IPS-18a (cell line): Measurements from ENCODE around the gene SLC12A1.

Source experiments
- H3K27ac ChIP-seq: one replicate; pipeline ENCODE4 v1.5.1; 2013; ENCODE audit warnings: low read length
- H3K27me3 ChIP-seq: one replicate; pipeline ENCODE4 v1.6.1; 2013; ENCODE audit warnings: mild to moderate bottlenecking, low read length; ENCODE audit not compliant: control insufficient read depth, insufficient read depth
- H3K36me3 ChIP-seq: one replicate; pipeline ENCODE4 v1.6.1; 2013; ENCODE audit warnings: low read depth, low read length; ENCODE audit not compliant: control insufficient read depth
- H3K4me1 ChIP-seq: one replicate; pipeline ENCODE4 v1.6.1; 2013; ENCODE audit warnings: low read depth, low read length; ENCODE audit not compliant: control insufficient read depth
- H3K4me3 ChIP-seq: one replicate; pipeline ENCODE4 v1.5.1; 2013; ENCODE audit warnings: low read length
- H3K9ac ChIP-seq: one replicate; pipeline ENCODE4 v1.6.1; 2013; ENCODE audit warnings: mild to moderate bottlenecking, low read length, moderate library complexity
- H3K9me3 ChIP-seq: one replicate; pipeline ENCODE4 v1.6.1; 2013; ENCODE audit warnings: low read depth, low read length; ENCODE audit not compliant: control insufficient read depth

Gene SLC12A1

GRCh38 chr15:48283396-48284145, 77.5 kb downstream of the SLC12A1 start:
- H3K9ac ChIP-seq = no peak overlapping the region
- no peak overlapping the region for H3K27ac ChIP-seq
- no peaks in the 10 kb centered on the region for H3K36me3 ChIP-seq
- H3K4me3 ChIP-seq = no peak overlapping the region
- no peaks in the 10 kb centered on the region for H3K27me3 ChIP-seq
- H3K9me3 ChIP-seq = no peaks in the 10 kb centered on the region
- H3K4me1 ChIP-seq = peaks cover 35% of the 10 kb centered on the region

DNA sequence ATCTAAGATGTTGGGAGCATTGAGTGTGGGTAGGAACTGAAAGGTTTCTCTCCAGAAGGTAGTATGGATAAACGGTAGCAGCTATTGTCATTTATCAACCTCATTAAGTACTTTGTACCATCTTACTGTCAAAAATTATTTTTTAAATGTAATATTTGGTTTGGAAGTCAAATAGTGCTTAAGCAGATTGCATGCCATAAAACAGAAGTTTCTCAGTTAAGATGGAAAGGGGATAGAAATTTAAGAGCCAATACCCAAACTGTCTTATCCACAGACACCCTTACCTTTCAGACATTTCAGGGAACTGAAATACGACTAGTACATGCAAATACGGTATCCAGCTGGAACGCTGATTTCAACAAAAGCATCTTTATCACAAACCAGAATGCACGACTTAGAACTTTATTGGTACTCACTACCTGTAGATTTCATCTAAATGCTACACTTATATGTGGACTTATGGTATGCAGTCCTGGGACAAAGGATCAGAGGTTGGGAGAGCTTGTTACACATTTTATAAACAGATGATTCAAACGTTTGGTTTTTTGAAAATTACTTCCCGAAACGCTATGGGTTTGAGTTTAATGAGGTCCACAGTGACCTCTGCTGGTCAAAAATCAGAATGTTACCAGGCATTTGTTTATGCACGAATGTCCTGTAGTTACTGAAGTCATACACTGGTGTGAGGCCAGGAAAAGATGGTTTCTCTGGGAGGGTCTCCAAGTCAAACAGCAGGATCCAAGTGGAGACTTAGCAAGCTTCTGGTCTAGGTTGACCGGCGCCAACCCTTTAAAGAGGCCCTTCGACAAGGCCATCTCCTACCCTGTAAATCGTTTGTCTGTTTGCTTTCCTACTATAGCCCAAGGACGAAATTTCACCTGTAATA, 79.5 kb downstream of the SLC12A1 start:
- Histone ChIP-seq H3K27me3 (no peaks in the 10 kb centered on the region), H3K4me1 (peaks cover 35% of the 10 kb centered on the region), H3K27ac (no peak overlapping the region), H3K9ac (no peak overlapping the region), H3K4me3 (peak overlapping the region; percentile 13), H3K9me3 (no peaks in the 10 kb centered on the region), H3K36me3 (no peaks in the 10 kb centered on the region)

DNA sequence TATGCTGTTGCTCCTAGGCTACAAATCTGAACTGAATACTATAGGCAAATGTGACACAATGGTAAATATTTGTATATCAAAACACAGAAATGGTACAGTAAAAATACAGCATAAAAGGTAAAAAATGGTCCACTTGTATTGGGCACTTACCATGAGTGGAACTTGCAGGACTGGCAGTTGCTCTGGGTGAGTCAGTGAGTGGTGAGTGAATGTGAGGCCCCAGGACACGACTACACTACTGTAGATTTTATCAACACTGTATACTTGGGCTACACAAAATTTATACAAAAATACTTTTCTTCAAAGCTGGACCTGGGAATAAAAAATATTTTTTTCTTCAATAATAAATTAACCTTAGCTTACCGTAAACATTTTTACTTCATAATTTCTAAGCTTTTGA, 83.5 kb downstream of the SLC12A1 start:
- no peaks in the 10 kb centered on the region for H3K36me3 ChIP-seq
- peaks cover 23% of the 10 kb centered on the region for H3K4me1 ChIP-seq
- no peaks in the 10 kb centered on the region for H3K9me3 ChIP-seq
- H3K9ac ChIP-seq = no peak overlapping the region
- no peaks in the 10 kb centered on the region for H3K27me3 ChIP-seq
- H3K4me3 ChIP-seq = no peak overlapping the region
- no peak overlapping the region for H3K27ac ChIP-seq

- H3K4me3 ChIP-seq = no peak overlapping the region
- H3K27ac ChIP-seq = no peak overlapping the region
- H3K4me1 ChIP-seq = peaks cover 19% of the 10 kb centered on the region
- no peak overlapping the region for H3K9ac ChIP-seq
- H3K27me3 ChIP-seq = no peaks in the 10 kb centered on the region
- no peaks in the 10 kb centered on the region for H3K9me3 ChIP-seq
- H3K36me3 ChIP-seq = no peaks in the 10 kb centered on the region
These were observed 86.4 kb downstream of the SLC12A1 start for GRCh38 chr15:48292458-48292857.

- Histone ChIP-seq H3K27me3 (no peaks in the 10 kb centered on the region), H3K9ac (no peak overlapping the region), H3K4me3 (no peak overlapping the region), H3K36me3 (no peaks in the 10 kb centered on the region), H3K9me3 (no peaks in the 10 kb centered on the region), H3K4me1 (peaks cover 39% of the 10 kb centered on the region), H3K27ac (no peak overlapping the region)
These were observed 91.6 kb downstream of the SLC12A1 start for GRCh38 chr15:48297668-48298067.

GRCh38 chr15:48298914-48299313, 92.8 kb downstream of the SLC12A1 start:
- Histone ChIP-seq H3K4me1 (peaks cover 46% of the 10 kb centered on the region), H3K36me3 (no peaks in the 10 kb centered on the region), H3K27ac (peak overlapping the region; percentile 26)

DNA sequence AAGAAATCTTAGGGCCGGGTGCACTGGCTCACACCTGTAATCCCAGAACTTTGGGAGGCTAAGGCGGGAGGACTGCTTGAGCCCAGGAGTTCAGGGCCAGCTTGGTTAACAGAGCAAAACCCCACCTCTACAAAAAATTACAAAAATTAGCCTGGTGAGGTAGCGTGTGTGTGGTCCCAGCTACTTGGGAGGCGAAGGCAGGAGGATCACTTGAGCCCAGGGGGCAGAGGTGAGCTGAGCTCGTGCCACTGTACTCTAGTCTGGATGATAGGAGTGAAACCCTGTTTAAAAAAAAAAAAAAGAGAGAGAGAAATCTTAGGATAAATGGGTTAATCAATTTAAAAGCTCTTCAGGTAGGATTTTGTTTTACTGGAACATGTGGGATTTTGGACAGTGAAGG, 93.9 kb downstream of the SLC12A1 start:
- Histone ChIP-seq H3K27ac (no peak overlapping the region), H3K4me1 (peaks cover 50% of the 10 kb centered on the region), H3K36me3 (no peaks in the 10 kb centered on the region), H3K9ac (no peak overlapping the region), H3K9me3 (no peaks in the 10 kb centered on the region), H3K27me3 (no peaks in the 10 kb centered on the region), H3K4me3 (no peak overlapping the region)

More at GRCh38 chr15:48298914-48299313, 92.8 kb downstream of the SLC12A1 start:
- peak overlapping the region; percentile 23 for H3K4me3 ChIP-seq
- H3K27me3 ChIP-seq = no peaks in the 10 kb centered on the region
- no peak overlapping the region for H3K9ac ChIP-seq
- no peaks in the 10 kb centered on the region for H3K9me3 ChIP-seq

DNA sequence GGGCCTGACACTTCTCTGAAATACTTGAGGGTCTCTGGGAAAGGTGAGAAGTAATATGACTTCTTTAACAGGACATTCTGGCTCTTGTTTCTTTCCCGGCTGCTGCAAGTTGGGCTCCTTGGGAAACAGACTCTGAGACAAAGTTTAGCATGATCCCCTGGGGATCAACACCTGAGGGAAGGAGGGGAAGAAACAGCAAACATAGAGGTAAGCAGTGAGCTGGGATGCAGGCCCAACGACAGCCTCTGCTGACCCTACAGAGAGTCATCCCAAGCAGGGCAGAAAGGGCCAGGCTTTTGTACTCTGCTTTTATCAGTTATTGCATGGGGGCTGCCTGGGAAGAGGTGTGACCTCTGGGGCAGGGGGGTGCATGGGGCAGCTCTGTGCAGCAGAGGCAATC, 98.3 kb downstream of the SLC12A1 start:
- no peaks in the 10 kb centered on the region for H3K36me3 ChIP-seq
- H3K27ac ChIP-seq = no peak overlapping the region
- peaks cover 35% of the 10 kb centered on the region for H3K4me1 ChIP-seq
- H3K9me3 ChIP-seq = no peaks in the 10 kb centered on the region
- H3K4me3 ChIP-seq = no peak overlapping the region
- no peaks in the 10 kb centered on the region for H3K27me3 ChIP-seq
- H3K9ac ChIP-seq = no peak overlapping the region

GRCh38 chr15:48306639-48307038, 100.5 kb downstream of the SLC12A1 start:
- H3K4me1 ChIP-seq = peaks cover 21% of the 10 kb centered on the region
- no peaks in the 10 kb centered on the region for H3K36me3 ChIP-seq
- no peaks in the 10 kb centered on the region for H3K9me3 ChIP-seq
- H3K4me3 ChIP-seq = no peak overlapping the region
- H3K27ac ChIP-seq = no peak overlapping the region
- H3K9ac ChIP-seq = no peak overlapping the region
- no peaks in the 10 kb centered on the region for H3K27me3 ChIP-seq

GRCh38 chr15:48307586-48307985, 101.5 kb downstream of the SLC12A1 start:
- no peak overlapping the region for H3K27ac ChIP-seq
- H3K9ac ChIP-seq = no peak overlapping the region
- peaks cover 20% of the 10 kb centered on the region for H3K4me1 ChIP-seq
- H3K36me3 ChIP-seq = no peaks in the 10 kb centered on the region
- no peaks in the 10 kb centered on the region for H3K27me3 ChIP-seq
- H3K9me3 ChIP-seq = no peaks in the 10 kb centered on the region
- H3K4me3 ChIP-seq = no peak overlapping the region

- Histone ChIP-seq H3K36me3 (no peaks in the 10 kb centered on the region), H3K27ac (no peak overlapping the region), H3K27me3 (no peaks in the 10 kb centered on the region)
These were observed 103.6 kb downstream of the SLC12A1 start for GRCh38 chr15:48309740-48310139.

More at GRCh38 chr15:48309740-48310139, 103.6 kb downstream of the SLC12A1 start:
- H3K4me3 ChIP-seq = no peak overlapping the region
- H3K9ac ChIP-seq = no peak overlapping the region
- H3K9me3 ChIP-seq = no peaks in the 10 kb centered on the region
- peaks cover 9% of the 10 kb centered on the region for H3K4me1 ChIP-seq
